Measurements from ENCODE around the gene OR1I1. TPM values are rescaled to one million over a fixed set of nuclear protein-coding genes. Genes with fewer than 3 reads are reported as not detected.

Gene OR1I1
- total RNA-seq, 1 donor from 2014 or later, result not detected

DNA sequence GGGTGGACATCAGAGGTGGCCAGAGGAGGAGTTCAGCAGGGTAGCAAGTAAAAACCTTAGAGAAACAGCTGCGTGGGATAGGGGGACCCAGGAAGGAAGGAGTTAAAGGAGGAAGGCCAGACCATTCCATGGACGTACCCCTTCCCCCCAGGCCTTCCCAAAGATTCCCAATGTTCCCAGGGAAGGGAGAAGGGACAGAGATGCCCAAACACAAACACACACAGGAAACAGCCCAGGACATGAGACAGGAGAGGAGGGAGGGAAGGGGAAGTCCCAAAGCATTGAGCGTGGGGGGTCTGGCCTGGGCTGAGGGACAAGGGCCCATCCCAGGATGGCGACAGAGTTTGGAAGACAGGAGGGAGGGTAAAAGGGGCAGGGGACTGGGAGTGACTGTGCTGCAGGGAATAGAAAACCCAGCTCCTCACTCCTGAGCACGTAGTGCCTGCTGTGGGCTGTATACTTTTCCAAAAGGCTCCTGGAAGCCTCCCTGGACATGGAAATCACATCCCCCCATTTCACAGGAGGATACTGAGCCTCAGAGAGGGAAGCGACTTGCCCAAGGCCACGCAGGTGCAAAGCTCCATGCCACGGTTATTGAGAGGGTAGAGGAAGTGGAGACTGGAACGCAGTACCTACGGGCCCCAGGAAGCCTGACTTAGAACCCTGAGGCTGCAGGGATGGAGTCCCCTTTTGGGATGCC, 26.3 kb downstream of the OR1I1 start:
- H3K36me3 Mint-ChIP-seq, result peaks cover 18% of the 10 kb centered on the region
- H3K9me3 Mint-ChIP-seq, result peaks cover 18% of the 10 kb centered on the region
- TF ChIP-seq, protein P1, sequence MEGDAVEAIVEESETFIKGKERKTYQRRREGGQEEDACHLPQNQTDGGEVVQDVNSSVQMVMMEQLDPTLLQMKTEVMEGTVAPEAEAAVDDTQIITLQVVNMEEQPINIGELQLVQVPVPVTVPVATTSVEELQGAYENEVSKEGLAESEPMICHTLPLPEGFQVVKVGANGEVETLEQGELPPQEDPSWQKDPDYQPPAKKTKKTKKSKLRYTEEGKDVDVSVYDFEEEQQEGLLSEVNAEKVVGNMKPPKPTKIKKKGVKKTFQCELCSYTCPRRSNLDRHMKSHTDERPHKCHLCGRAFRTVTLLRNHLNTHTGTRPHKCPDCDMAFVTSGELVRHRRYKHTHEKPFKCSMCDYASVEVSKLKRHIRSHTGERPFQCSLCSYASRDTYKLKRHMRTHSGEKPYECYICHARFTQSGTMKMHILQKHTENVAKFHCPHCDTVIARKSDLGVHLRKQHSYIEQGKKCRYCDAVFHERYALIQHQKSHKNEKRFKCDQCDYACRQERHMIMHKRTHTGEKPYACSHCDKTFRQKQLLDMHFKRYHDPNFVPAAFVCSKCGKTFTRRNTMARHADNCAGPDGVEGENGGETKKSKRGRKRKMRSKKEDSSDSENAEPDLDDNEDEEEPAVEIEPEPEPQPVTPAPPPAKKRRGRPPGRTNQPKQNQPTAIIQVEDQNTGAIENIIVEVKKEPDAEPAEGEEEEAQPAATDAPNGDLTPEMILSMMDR (IDR thresholded peaks at IDR 0.05; ENCODE audit: unreplicated experiment), result no peak
- H3K27me3 Mint-ChIP-seq (ENCODE audit: low read depth), result no peaks in the 10 kb centered on the region
- no peak for DNase-seq (ENCODE audit: low spot score in 2 of 2, unreplicated experiment in 2 of 2)
- peak overlapping the region; percentile 86 for H3K27ac Mint-ChIP-seq
- H3K4me1 Mint-ChIP-seq, result peaks cover 18% of the 10 kb centered on the region
- peak overlapping the region; percentile 72 for H3K4me3 Mint-ChIP-seq

DNA sequence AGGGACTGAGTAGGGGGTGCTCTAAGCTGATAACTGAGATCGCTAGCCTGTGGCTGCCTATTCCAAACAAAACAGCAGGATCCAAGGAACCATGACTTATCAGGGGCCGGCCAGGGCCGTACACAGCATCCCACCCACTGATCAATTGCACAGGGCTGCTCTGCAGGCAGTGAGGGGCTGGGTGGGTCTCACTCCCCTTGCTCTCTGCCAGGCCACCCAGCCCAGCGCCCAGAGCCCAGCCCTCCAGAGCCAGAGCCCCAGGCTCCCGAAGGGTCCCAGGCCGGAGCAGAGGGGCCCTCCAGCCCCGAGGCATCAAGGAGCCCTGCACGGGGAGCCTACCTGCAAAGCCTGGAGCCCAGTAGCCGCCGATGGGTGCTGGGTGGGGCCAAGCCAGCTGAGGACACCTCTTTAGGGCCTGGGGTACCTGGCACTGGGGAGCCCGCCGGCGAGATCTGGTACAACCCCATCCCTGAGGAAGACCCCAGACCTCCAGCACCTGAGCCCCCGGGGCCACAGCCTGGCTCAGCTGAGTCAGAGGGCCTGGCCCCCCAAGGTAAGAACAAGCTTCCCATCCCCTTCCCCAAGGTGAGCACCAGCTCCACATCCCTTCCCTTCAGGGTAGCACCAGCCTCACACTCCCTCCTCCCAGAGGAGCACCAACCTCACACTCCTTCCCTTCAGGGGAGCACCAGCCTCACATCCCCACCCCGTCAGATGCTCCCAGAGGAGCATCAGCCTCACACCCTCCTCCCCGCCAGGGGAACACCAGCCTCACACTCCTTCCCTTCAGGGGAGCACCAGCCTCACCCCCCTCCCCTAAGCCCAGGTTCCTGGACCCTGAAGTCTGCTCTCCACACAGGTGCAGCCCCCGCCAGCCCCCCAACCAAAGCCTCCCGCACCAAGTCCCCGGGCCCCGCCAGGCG, 27.1 kb downstream of the OR1I1 start:
- no peak for DNase-seq (ENCODE audit: low spot score in 2 of 2, unreplicated experiment in 2 of 2)
- H3K4me3 Mint-ChIP-seq, result peak overlapping the region; percentile 72
- peaks cover 14% of the 10 kb centered on the region for H3K36me3 Mint-ChIP-seq
- TF ChIP-seq, protein P1 (IDR thresholded peaks at IDR 0.05; ENCODE audit: unreplicated experiment), result no peak
- H3K27me3 Mint-ChIP-seq (ENCODE audit: low read depth), result no peaks in the 10 kb centered on the region
- H3K9me3 Mint-ChIP-seq, result peaks cover 12% of the 10 kb centered on the region
- peaks cover 18% of the 10 kb centered on the region for H3K4me1 Mint-ChIP-seq
- peak overlapping the region; percentile 86 for H3K27ac Mint-ChIP-seq

DNA sequence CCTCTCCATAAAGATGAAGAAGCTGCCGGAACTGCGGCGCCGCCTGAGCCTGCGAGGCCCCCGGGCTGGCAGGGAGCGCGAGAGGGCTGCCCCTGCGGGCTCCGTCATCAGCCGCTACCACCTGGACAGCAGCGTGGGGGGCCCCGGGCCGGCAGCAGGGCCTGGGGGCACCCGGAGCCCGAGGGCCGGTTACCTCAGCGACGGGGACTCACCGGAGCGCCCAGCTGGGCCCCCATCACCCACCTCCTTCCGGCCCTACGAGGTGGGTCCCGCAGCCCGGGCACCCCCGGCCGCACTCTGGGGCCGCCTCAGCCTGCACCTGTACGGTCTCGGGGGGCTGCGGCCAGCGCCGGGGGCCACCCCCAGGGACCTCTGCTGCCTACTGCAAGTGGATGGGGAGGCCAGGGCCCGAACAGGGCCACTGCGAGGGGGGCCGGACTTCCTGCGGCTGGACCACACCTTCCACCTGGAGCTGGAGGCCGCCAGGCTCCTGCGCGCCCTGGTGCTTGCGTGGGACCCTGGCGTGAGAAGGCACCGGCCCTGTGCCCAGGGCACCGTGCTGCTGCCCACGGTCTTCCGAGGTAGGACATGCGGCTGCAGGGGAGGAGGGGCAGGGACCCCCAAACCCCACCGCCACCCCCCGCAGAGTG, 27.9 kb downstream of the OR1I1 start:
- no peak for DNase-seq (ENCODE audit: low spot score in 2 of 2, unreplicated experiment in 2 of 2)
- TF ChIP-seq, protein P1 (IDR thresholded peaks at IDR 0.05; ENCODE audit: unreplicated experiment), result no peak
- peaks cover 4% of the 10 kb centered on the region for H3K9me3 Mint-ChIP-seq
- no peak overlapping the region for H3K27ac Mint-ChIP-seq
- H3K4me3 Mint-ChIP-seq, result no peak overlapping the region
- H3K4me1 Mint-ChIP-seq, result peaks cover 18% of the 10 kb centered on the region
- H3K27me3 Mint-ChIP-seq (ENCODE audit: low read depth), result no peaks in the 10 kb centered on the region
- H3K36me3 Mint-ChIP-seq, result peaks cover 11% of the 10 kb centered on the region

DNA sequence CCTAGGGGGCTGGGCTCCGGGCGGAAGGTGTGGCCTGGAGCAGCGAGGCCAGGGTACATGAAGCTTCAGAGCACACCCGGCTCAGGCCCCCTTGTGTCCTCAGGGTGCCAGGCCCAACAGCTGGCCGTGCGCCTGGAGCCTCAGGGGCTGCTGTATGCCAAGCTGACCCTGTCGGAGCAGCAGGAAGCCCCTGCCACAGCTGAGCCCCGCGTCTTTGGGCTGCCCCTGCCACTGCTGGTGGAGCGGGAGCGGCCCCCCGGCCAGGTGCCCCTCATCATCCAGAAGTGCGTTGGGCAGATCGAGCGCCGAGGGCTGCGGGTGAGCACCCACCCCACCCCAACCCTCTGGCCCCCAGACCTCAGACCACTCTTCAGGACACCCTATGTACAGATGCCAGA, 28.4 kb downstream of the OR1I1 start:
- TF ChIP-seq, protein P1 (IDR thresholded peaks at IDR 0.05; ENCODE audit: unreplicated experiment), result no peak
- Mint-ChIP-seq H3K4me1 (peaks cover 18% of the 10 kb centered on the region), H3K4me3 (no peak overlapping the region), H3K27me3 (ENCODE audit: low read depth) (no peaks in the 10 kb centered on the region), H3K36me3 (peaks cover 11% of the 10 kb centered on the region), H3K27ac (no peak overlapping the region), H3K9me3 (no peaks in the 10 kb centered on the region)
- DNase-seq (ENCODE audit: low spot score in 2 of 2, unreplicated experiment in 2 of 2), result no peak

DNA sequence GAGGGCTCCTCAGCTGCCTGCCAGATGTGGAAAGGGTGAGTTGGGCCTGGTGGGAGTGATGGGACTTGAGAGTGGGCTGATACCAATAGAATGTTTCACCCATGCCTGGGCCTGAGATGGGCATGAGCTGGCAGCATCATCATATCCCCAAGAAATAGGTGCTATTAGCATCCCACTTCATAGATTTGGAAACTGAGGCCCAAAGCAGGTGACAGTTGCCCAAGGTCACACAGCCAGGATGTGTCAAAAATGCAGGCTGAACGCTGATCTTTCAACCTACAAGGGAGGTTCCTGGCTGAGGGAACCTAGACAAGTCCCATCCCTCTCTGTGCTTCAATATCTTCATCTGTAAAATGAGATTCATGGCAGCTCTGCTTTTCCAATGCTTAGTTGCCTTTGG, 29.7 kb downstream of the OR1I1 start:
- Mint-ChIP-seq H3K36me3 (peaks cover 11% of the 10 kb centered on the region), H3K4me1 (peaks cover 12% of the 10 kb centered on the region), H3K27me3 (ENCODE audit: low read depth) (no peaks in the 10 kb centered on the region), H3K9me3 (no peaks in the 10 kb centered on the region), H3K27ac (no peak overlapping the region), H3K4me3 (no peak overlapping the region)
- TF ChIP-seq, protein P1 (IDR thresholded peaks at IDR 0.05; ENCODE audit: unreplicated experiment), result no peak
- DNase-seq (ENCODE audit: low spot score in 2 of 2, unreplicated experiment in 2 of 2), result no peak
